GM12865 (cell line): Measurements from ENCODE around the gene AP2A2.

ENCODE experiments used
- DNase-seq: peaks from one replicate; pipeline ENCODE4 v3.0.0; 2010; ENCODE audit warnings: low read depth
- H3K4me3 ChIP-seq: 2 replicates; pipeline ENCODE4 v1.5.1; 2011; ENCODE audit warnings: mild to moderate bottlenecking, low read depth, low read length, control low read depth
- TF ChIP-seq, protein P1 (sequence below): IDR thresholded peaks from 2 replicates; pipeline ENCODE4 v1.5.1; 2011; ENCODE audit warnings: low read length, control low read depth, low read depth, inconsistent platforms; ENCODE audit not compliant: insufficient read depth; ENCODE audit errors: missing control alignments

AP2A2 gene

DNA sequence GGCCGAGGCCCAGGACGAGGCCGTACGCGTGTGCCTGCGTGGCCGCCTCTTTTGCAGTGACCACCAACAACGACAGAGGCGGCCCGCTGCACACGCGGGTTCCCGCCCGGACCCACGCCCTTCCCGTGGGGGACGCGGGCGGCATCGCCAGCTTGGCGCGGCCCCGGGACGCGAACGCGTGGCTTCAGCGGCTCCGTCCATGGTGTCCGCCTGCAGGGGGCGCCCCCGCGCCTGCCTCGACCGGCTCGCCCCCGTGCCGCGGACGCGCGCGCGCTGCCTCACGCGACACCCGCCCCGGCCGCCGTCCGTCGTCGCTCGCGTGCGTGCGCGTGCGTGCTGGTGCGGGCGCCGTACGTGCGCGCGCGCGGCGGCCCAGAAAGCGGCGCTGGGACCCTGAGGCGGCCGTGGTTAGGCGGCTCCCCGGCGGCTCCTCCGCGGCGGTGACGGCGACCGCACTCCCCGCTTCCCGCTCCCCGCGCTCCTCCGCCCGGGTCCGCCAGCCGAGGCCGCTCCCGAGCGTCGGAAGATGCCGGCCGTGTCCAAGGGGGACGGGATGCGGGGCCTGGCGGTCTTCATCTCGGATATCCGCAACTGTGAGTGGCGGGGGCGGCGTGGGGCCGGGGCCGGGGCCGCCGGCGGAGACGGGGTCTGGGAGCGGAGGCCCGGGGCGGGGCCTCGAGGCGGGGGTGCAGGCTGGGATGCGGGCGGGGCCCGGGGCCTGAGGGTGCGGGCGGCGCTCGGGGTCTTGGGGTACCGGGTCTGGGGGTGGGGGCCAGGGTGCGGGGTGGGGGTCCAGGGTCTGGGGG is at the start of gene AP2A2:
TSS of gene AP2A2 (plus strand) at position 375 of the 806 bp plus-strand sequence. CDS start at position 527, 152 bp downstream.
- peak within 1 kb of the TSS; percentile 64 for H3K4me3 ChIP-seq
- TF ChIP-seq, protein P1, sequence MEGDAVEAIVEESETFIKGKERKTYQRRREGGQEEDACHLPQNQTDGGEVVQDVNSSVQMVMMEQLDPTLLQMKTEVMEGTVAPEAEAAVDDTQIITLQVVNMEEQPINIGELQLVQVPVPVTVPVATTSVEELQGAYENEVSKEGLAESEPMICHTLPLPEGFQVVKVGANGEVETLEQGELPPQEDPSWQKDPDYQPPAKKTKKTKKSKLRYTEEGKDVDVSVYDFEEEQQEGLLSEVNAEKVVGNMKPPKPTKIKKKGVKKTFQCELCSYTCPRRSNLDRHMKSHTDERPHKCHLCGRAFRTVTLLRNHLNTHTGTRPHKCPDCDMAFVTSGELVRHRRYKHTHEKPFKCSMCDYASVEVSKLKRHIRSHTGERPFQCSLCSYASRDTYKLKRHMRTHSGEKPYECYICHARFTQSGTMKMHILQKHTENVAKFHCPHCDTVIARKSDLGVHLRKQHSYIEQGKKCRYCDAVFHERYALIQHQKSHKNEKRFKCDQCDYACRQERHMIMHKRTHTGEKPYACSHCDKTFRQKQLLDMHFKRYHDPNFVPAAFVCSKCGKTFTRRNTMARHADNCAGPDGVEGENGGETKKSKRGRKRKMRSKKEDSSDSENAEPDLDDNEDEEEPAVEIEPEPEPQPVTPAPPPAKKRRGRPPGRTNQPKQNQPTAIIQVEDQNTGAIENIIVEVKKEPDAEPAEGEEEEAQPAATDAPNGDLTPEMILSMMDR = peak; percentile 72
- DNase-seq = peak; percentile 96

DNA sequence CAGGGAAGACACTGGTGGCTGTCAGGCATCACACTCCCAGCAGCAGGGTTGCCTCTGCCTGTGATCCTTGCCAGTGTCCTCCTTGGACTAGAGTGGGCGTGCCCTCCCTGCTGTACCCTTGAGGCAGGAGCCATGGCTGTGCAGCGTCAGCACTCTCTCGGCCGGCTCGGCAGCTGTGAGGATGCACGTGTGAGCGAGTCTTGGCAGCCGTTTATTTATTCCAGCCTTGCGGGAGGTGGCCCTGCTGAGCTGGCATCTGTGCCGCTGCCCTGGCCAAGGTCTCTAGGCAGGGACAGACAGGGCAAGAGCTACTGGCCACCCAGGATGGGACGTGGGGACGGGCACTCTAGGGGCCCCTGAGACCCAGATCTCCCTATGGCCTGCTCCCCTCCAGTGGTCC is 49.1 kb upstream of the AP2A2 start:
- DNase-seq = no peak
- TF ChIP-seq, protein P1 = no peak

DNA sequence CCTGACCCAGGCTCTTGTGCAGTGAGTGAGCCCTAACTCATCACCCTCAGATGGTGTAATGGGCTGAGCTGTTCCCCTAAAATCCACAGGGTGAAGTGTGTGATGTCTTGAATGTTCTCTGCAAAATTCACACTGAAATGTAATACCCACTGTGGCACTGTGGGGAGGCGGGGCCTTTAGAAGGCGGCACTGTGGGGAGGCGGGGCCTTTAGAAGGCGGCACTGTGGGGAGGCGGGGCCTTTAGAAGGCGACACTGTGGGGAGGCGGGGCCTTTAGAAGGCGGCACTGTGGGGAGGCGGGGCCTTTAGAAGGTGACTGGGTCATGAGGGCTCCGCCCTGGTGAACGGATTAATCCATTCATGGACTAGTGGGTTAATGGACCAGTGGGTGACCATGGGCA is 48.1 kb upstream of the AP2A2 start:
- no peak overlapping the region for H3K4me3 ChIP-seq
- DNase-seq = peak; percentile 31
- TF ChIP-seq, protein P1 = no peak

More for the DNA sequence above, 49.1 kb upstream of the AP2A2 start:
- H3K4me3 ChIP-seq = no peak overlapping the region

DNA sequence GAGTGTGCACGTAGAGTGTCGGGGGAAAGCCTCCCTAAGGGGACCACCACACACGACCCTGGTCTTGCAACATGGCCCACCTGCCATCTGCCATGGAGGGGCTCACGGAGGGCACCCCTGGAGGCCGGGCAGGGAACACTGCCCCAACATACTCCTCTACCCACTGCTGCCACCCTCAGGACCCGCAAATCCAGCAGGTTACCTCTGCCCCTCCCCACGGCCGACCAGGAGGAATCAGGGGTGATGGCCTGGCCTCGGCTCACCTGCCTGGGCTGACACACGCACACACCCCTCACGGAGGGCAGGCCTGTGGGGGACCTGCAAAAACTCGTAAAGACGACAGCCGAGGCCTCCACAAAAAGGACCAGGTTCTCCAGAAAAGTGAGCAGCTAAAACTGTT is 45.2 kb upstream of the AP2A2 start:
- TF ChIP-seq, protein P1 = no peak
- no peak for DNase-seq
- no peak overlapping the region for H3K4me3 ChIP-seq

DNA sequence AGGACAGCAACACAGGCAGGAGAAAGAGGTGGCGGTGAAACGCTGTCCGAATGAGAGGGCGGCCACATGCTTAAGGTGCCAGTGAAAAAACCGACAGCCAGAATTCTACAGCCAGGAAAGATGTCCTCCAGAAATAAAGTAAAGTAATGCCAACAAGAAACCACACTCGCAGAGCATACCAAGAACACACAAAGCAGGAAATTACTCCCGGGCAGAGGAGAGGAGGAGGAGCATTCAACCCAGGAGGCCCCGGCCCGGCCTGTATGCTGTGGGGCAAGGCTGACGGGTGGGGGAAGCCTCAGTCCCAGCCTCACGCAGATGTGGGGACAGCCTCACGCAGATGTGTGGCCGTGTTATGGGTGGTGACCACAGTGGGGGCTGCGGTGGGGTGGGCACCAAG is 43.1 kb upstream of the AP2A2 start:
- TF ChIP-seq, protein P1 = no peak
- H3K4me3 ChIP-seq = no peak overlapping the region
- no peak for DNase-seq

DNA sequence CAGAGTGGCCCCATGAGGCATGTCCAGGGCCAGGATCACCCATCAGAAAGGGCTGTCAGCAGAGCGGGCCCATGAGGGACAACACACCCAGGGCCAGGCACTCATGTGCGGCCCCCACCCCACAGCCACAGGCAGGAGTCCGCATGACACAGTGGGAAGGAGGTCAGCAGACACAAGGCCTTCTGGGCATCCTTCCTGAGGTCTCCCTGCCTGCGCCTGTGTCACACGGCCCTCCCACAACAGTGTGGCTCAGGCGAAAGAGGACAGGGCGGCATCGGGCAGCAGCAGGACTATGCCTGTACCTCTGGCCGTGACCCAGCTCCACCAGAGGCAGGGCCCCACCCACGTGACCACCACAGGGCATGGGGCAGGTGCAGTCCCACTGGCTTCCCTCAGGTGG is 42.1 kb upstream of the AP2A2 start:
- DNase-seq = no peak
- H3K4me3 ChIP-seq = no peak overlapping the region
- TF ChIP-seq, protein P1 = no peak
